NOMO-1 treated with DMSO at 0.1 percent for 48 hours (cell line): ENCODE measurements around the gene RAPGEF3.

Experiments
- DNase-seq: peaks from one replicate; lab custom pipeline; 2025; ENCODE audit not compliant: unreplicated experiment; lab: John Stamatoyannopoulos, UW

The RAPGEF3 gene

DNA sequence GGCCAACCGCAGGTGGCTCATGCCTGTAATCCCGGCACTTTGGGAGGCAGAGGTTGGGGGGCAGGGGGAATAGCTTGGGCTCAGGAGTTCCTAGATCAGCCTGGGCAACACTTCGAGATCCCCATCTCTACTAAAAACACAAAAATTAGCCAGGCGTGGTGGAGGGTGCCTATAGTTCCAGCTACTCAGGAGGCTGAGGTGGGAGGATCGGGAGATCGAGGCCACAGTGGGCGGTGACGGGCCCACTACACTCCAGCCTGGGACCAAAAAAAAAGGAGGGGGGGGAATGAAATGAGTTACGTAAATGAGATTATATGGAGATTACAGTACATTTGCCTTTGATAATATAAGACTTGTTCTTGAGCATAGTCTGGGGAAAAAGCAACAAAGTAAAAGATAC lies 54.0 kb downstream of the RAPGEF3 start:
- DNase-seq: no peak

DNA sequence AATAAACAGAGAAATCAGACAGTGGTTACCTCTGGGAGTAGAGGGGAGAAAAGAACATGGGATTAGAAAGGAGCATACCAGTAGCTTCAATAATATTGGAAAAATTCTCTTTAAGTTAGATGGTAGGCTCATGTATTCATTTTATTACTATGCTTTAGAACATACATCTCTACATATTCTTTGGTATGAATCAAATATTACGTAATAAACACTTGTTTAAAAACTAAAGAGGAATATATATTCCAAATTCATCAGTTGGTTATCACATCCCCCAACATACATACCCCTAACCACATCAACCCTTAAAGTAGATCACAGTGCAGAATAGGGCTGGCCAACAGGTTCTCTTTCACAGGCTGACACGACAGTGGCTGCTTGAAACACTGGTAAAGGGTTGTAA lies 58.4 kb downstream of the RAPGEF3 start:
- DNase-seq: no peak

DNA sequence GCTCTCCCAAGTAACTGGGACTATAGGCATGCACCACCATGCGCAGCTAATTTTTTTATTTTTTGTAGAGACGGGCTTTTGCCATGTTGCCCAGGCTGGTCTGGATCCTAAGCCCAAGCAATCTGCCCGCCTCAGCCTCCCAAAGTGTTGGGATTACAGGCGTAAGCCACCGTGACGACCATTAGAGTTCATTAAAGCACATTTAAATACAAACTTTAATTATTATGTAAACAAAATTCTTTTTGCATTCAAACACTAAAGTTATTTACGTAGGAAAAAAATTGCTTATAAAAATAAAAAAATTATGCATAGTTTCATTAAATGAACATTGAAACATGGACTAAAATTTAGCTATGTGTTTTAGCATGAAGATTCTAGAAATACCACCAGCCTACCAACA lies 60.0 kb downstream of the RAPGEF3 start:
- no peak for DNase-seq

DNA sequence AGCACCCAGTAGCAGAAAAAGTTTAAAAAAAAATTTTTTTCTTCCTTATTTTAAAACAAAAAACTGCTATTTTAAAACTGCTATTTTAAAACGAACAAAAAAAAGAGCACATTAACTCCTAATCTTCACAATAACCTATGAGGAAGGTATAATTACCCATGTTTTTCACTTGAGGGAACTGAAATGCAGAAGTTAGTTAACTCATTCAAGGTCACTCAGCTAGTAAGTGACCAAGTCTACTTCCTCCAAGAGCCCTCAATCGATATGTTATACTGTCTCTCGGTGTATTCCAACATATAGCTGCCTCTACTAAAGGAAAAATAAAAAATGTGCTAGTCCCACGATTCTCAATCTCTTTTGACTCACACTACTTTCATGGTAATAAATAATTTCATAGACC lies 60.6 kb downstream of the RAPGEF3 start:
- DNase-seq: peak; percentile 90

DNA sequence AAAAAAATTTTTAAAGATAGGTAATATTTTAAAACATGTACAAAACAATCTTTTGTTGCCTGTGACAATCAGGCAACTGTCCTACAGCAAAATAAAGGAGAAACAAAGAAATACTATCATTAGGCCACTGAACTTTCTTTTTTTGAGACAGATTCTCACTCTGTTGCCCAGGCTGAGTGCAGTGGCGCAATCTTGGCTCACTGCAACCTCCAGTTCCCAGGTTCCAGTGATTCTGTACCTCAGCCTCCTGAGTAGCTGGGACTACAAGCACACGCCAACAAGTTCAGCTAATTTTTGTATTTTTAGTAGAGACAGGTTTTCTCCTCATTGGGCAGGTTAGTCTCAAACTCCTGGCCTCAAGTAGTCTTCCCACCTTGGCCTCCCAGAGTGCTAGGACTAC lies 69.5 kb downstream of the RAPGEF3 start:
- DNase-seq: no peak

DNA sequence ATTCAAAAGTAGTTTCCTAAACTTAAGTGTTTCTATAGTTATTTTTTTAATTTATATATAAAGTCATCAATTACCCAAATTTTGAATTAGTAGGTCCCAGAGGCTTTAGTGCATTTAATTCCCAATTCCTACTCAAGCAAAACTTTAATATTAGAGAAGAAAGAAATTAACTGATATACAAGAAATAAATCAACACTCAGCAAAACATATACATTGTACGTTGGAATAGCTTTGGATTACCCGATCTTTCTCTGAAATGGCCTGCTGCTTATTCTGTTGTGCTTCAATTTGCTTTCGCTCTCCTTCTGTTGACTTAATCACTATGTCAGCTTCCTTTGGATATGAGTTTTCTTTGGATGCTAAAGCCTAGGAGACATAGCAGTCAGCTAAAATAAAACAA lies 71.0 kb downstream of the RAPGEF3 start:
- DNase-seq: no peak

DNA sequence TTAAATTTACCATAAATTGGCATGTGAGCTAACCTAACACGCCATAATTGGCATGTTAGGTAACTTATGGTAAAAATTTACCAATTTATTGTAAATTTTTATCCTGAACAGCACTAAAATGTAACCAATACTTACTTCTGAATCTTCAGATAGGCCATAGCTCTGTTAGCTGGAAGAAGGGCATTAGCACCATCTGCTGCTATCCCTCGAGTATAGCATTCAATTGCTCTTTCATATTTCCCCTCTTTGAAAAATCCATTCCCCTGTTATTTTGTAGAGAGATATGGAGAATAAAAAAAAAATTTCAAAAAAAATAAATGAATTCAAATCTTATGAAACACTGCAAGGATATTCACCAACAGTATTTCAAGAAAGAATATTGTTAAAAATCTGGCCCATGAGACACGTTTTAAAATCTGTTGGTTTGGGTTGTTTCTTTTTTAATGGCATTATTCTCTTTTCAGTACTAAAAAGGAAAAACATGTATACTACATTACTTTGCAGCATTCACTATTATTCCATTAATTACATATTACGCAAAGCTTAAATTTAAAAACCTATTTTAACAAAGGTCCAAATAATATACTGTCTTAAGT lies 71.9 kb downstream of the RAPGEF3 start:
- peak; percentile 37 for DNase-seq
